GM23248 (cell line): Measurements from ENCODE around the gene CRAT.
"Not testable (repeated sequence)": the region's sequence is repeated elsewhere in the genome, so short reads cannot be mapped to it uniquely, and the experiment has no call there.

ENCODE experiments used
- EZH2 ChIP-seq: fragments of 200-600 bp; sonication (generic); IDR thresholded peaks from 2 replicates; pipeline ENCODE4 v1.6.1; 2018; ENCODE audit warnings: antibody characterized with exemption, mild to moderate bottlenecking; ENCODE audit not compliant: insufficient read depth, poor library complexity, severe bottlenecking
- EZH2phosphoT487 ChIP-seq: fragments of 200-600 bp; sonication (generic); IDR thresholded peaks from 2 replicates; pipeline ENCODE4 v1.6.1; 2018; ENCODE audit warnings: antibody characterized with exemption, moderate library complexity, mild to moderate bottlenecking, low read depth; ENCODE audit not compliant: insufficient read depth

DNA sequence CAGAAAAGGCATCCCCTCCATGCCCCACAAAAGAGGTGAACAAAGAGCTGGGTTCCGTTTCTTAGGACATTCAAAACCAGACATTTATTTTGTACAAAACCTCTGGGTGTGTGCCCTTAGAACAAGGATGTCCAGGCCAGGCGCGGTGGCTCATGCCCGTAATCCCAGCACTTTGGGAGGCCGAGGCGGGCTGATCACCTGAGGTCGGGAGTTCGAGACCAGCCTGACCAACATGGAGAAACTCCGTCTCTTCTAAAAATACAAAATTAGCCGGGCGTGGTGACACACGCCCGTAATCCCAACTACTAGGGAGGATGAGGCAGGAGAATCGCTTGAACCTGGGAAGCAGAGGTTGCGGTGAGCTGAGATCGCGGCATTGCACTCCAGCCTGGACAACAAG lies 1.9 kb upstream of the CRAT start:
- TF ChIP-seq EZH2phosphoT487, EZH2: not testable (repeated sequence)
